MCF 10A (cell line): ENCODE measurements around the gene UVRAG. TPM values are rescaled to one million over a fixed set of nuclear protein-coding genes. Genes with fewer than 3 reads are reported as not detected.
"Not testable (repeated sequence)": the region's sequence is repeated elsewhere in the genome, so short reads cannot be mapped to it uniquely, and the experiment has no call there.

ENCODE experiments used
- BruUV-seq: library from RNA; stranded (reverse); fragments of 400-500 nt; replicated peaks from 2 replicates; lab custom pipeline; 2021; lab: Mats Ljungman, UMichigan
- CTCF ChIA-PET: fragments of 300-600 bp; sonication (Branson Sonifier 250); formaldehyde crosslinking; extraction: SDS; loops from one replicate; lab custom pipeline; 2021; ENCODE audit warnings: antibody characterized with exemption, inconsistent platforms; lab: Yijun Ruan, JAX
- POLR2A ChIA-PET: fragments of 300-600, 350-650 bp; sonication (Branson Sonifier 250); formaldehyde crosslinking; extraction: SDS; loops from one replicate; lab custom pipeline; 2020; ENCODE audit warnings: antibody characterized with exemption, inconsistent platforms; lab: Yijun Ruan, JAX
- DNase-seq: peaks from one replicate; pipeline ENCODE4 v3.0.0-alpha.2; 2018; ENCODE audit not compliant: unreplicated experiment
- H3K27ac Mint-ChIP-seq: one replicate; pipeline ENCODE4 v1.8.0; 2022; ENCODE audit warnings: mild to moderate bottlenecking, low read depth, mixed read lengths; ENCODE audit not compliant: unreplicated experiment
- H3K27me3 Mint-ChIP-seq: one replicate; pipeline ENCODE4 v1.8.0; 2022; ENCODE audit warnings: mixed read lengths; ENCODE audit not compliant: insufficient read depth, unreplicated experiment
- H3K36me3 Mint-ChIP-seq: one replicate; pipeline ENCODE4 v1.8.0; 2022; ENCODE audit warnings: mild to moderate bottlenecking, moderate library complexity, mixed read lengths; ENCODE audit not compliant: insufficient read depth, unreplicated experiment
- H3K4me1 Mint-ChIP-seq: one replicate; pipeline ENCODE4 v1.8.0; 2022; ENCODE audit warnings: mixed read lengths; ENCODE audit not compliant: insufficient read depth, unreplicated experiment
- H3K4me3 Mint-ChIP-seq: one replicate; pipeline ENCODE4 v1.8.0; 2022; ENCODE audit warnings: mild to moderate bottlenecking, moderate library complexity, mixed read lengths; ENCODE audit not compliant: unreplicated experiment
- H3K9me3 Mint-ChIP-seq: one replicate; pipeline ENCODE4 v1.8.0; 2022; ENCODE audit warnings: mixed read lengths; ENCODE audit not compliant: unreplicated experiment
- intact Hi-C: fragments of 100-400 bp; cut with micrococcal nuclease; formaldehyde crosslinking; loops from 2 replicates; pipeline ENCODE4 v1.14.1; 2022
- total RNA-seq: library from RNA; stranded (reverse); gene quantifications from 2 replicates; pipeline ENCODE4 v1.2.3, GENCODE V29; 2022
- TF ChIP-seq, protein P1 (sequence below): fragments of 200-600 bp; IDR thresholded peaks from one replicate; pipeline ENCODE4 v1.8.0; 2022; ENCODE audit warnings: antibody characterized with exemption, mild to moderate bottlenecking; ENCODE audit not compliant: unreplicated experiment

Gene UVRAG
- total RNA-seq, 1 experiment from 2014 or later, result 12.4 TPM

- ChIA-PET CTCF (interaction anchor here (0.6 to 1.0 kb wide), 4 partner anchors 13 to 1598 kb away, joined by 3 to 5 read pairs (median 4); no protein-coding TSS in a partner anchor), POLR2A (interaction anchor here (0.6 kb wide), 1 partner anchor 21 kb away, joined by 3 read pairs; no protein-coding TSS in a partner anchor)
- no peak overlapping the region for H3K4me3 Mint-ChIP-seq
- peaks cover 13% of the 10 kb centered on the region for H3K4me1 Mint-ChIP-seq
- H3K9me3 Mint-ChIP-seq, result no peaks in the 10 kb centered on the region
- BruUV-seq, result no TSS peak
- TF ChIP-seq, protein P1, sequence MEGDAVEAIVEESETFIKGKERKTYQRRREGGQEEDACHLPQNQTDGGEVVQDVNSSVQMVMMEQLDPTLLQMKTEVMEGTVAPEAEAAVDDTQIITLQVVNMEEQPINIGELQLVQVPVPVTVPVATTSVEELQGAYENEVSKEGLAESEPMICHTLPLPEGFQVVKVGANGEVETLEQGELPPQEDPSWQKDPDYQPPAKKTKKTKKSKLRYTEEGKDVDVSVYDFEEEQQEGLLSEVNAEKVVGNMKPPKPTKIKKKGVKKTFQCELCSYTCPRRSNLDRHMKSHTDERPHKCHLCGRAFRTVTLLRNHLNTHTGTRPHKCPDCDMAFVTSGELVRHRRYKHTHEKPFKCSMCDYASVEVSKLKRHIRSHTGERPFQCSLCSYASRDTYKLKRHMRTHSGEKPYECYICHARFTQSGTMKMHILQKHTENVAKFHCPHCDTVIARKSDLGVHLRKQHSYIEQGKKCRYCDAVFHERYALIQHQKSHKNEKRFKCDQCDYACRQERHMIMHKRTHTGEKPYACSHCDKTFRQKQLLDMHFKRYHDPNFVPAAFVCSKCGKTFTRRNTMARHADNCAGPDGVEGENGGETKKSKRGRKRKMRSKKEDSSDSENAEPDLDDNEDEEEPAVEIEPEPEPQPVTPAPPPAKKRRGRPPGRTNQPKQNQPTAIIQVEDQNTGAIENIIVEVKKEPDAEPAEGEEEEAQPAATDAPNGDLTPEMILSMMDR, result no peak
- intact Hi-C loops, result no loop called here
- H3K36me3 Mint-ChIP-seq, result peaks cover 19% of the 10 kb centered on the region
- DNase-seq, result no peak
- H3K27ac Mint-ChIP-seq, result no peak overlapping the region
- H3K27me3 Mint-ChIP-seq, result no peaks in the 10 kb centered on the region
Observed at GRCh38 chr11:75852406-75853017, 37.5 kb downstream of the UVRAG start.

GRCh38 chr11:75853563-75853962 lies 38.6 kb downstream of the UVRAG start:
- H3K27me3 Mint-ChIP-seq, H3K4me3 Mint-ChIP-seq, DNase-seq, BruUV-seq, H3K27ac Mint-ChIP-seq, intact Hi-C loops, H3K9me3 Mint-ChIP-seq: not testable (repeated sequence)
- ChIA-PET POLR2A (interaction anchor here (2.9 kb wide), 1 partner anchor 38 kb away, joined by 11 read pairs; the partner anchor contains the start of gene UVRAG), CTCF (interaction anchor here (0.6 to 0.7 kb wide), 2 partner anchors 24 to 68 kb away, joined by 4 read pairs; no protein-coding TSS in a partner anchor)
- H3K36me3 Mint-ChIP-seq, result peaks cover 19% of the 10 kb centered on the region
- H3K4me1 Mint-ChIP-seq, result peaks cover 20% of the 10 kb centered on the region

DNA sequence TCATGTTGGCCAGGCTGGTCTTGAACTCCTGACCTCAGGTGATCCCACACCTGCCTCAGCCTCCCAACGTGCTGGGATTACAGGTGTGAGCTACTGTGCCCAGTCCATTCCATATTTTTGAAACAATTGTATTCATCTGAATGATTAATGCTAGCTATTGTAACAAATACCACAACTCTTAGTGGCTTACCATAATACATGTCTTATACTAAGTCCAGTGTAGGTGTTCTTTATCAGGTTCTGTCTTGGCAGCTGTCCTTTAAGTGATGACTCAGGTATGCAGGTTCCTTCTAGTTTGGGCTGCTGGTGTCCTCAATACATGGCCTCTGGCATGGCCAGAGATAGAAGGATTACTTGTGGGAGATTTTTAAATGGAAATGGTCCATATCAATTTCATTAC lies 39.0 kb downstream of the UVRAG start:
- TF ChIP-seq, protein P1, result no peak
- H3K36me3 Mint-ChIP-seq, result peaks cover 19% of the 10 kb centered on the region
- ChIA-PET POLR2A (interaction anchor here (0.5 to 2.9 kb wide), 2 partner anchors 8 to 38 kb away, joined by 4 to 11 read pairs; partner anchors contain the start of gene UVRAG), CTCF (interaction anchor here (0.7 kb wide), 1 partner anchor 25 kb away, joined by 4 read pairs; no protein-coding TSS in a partner anchor)
- no peak overlapping the region for H3K4me3 Mint-ChIP-seq
- no peaks in the 10 kb centered on the region for H3K27me3 Mint-ChIP-seq
- intact Hi-C loops, result no loop called here
- no TSS peak for BruUV-seq
- DNase-seq, result peak; percentile 78
- H3K27ac Mint-ChIP-seq, result no peak overlapping the region
- H3K9me3 Mint-ChIP-seq, result no peaks in the 10 kb centered on the region
- peaks cover 20% of the 10 kb centered on the region for H3K4me1 Mint-ChIP-seq

DNA sequence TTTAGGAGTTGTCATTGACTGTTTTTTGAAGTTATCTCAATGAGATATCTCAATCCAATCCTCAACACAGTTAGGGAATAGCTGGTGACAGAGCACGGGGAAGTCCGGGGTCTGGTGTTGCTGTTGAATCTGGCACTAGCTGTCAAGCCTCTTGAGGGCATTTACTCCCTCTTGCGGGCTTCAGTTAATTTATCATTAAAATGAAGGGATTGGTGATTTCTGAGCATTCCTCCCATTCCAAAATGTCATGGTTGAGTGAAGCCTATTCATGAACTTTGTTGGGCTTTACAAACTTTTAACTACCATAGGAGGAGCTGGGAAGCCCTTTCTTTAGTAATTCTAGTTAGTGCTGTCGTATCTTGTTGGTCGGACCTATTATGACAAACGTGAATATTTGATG lies 40.2 kb downstream of the UVRAG start:
- Mint-ChIP-seq H3K36me3 (peaks cover 19% of the 10 kb centered on the region), H3K4me1 (peaks cover 18% of the 10 kb centered on the region), H3K4me3 (no peak overlapping the region), H3K27me3 (no peaks in the 10 kb centered on the region), H3K9me3 (no peaks in the 10 kb centered on the region), H3K27ac (no peak overlapping the region)
- no TSS peak for BruUV-seq
- TF ChIP-seq, protein P1, result no peak
- CTCF ChIA-PET, result interaction anchor here (0.7 to 1.2 kb wide), 3 partner anchors 11 to 149 kb away, joined by 3 to 5 read pairs (median 3); no protein-coding TSS in a partner anchor
- no peak for DNase-seq
- POLR2A ChIA-PET, result interaction anchor here (1.0 to 2.9 kb wide), 2 partner anchors 9 to 40 kb away, joined by 3 to 11 read pairs; partner anchors contain the start of gene UVRAG
- intact Hi-C loops, result no loop called here
